Neuronal stem cell (in vitro differentiated cells): ENCODE results near the gene BTF3L4.
"Not testable (repeated sequence)": the region's sequence is repeated elsewhere in the genome, so short reads cannot be mapped to it uniquely, and the experiment has no call there.

Source experiments
- DNase-seq: peaks from one replicate; pipeline ENCODE4 v3.0.0-alpha.2; 2013; ENCODE audit warnings: low spot score
- H2AFZ ChIP-seq: one replicate; pipeline ENCODE4 v1.6.1; 2013; ENCODE audit warnings: mild to moderate bottlenecking, low read length, inconsistent platforms
- H2AK5ac ChIP-seq: 2 replicates; pipeline ENCODE4 v1.6.1; 2013; ENCODE audit warnings: low read depth, mild to moderate bottlenecking, inconsistent platforms, low read length, moderate library complexity, mixed read lengths
- H2BK120ac ChIP-seq: 2 replicates; pipeline ENCODE4 v1.6.1; 2013; ENCODE audit warnings: low read depth, mild to moderate bottlenecking, inconsistent platforms, low read length, moderate library complexity, mixed read lengths
- H2BK12ac ChIP-seq: one replicate; pipeline ENCODE4 v1.6.1; 2013; ENCODE audit warnings: low read length, inconsistent platforms
- H2BK15ac ChIP-seq: 2 replicates; pipeline ENCODE4 v1.6.1; 2013; ENCODE audit warnings: mild to moderate bottlenecking, low read length, inconsistent platforms, mixed read lengths
- H2BK5ac ChIP-seq: one replicate; pipeline ENCODE4 v1.6.1; 2013; ENCODE audit warnings: inconsistent platforms, mild to moderate bottlenecking, low read length, moderate library complexity
- H3K14ac ChIP-seq: one replicate; pipeline ENCODE4 v1.6.1; 2013; ENCODE audit warnings: low read length, inconsistent platforms
- H3K18ac ChIP-seq: 2 replicates; pipeline ENCODE4 v1.6.1; 2013; ENCODE audit warnings: low read length, inconsistent platforms
- H3K23ac ChIP-seq: 2 replicates; pipeline ENCODE4 v1.6.1; 2013; ENCODE audit warnings: low read depth, mild to moderate bottlenecking, mixed read lengths, low read length, inconsistent platforms; ENCODE audit not compliant: poor library complexity
- H3K27ac ChIP-seq: replicated peaks from 3 replicates; pipeline ENCODE4 v1.5.1; 2013; ENCODE audit warnings: low read length, inconsistent platforms
- H3K27me3 ChIP-seq, 3 experiments: 2 replicates each; pipeline ENCODE4 v1.6.1; 2013; ENCODE audit warnings: low read length in 3 of 3, mild to moderate bottlenecking in 2 of 3, inconsistent platforms in 1 of 3, low read depth in 1 of 3, mixed read lengths in 1 of 3, moderate library complexity in 1 of 3; ENCODE audit not compliant: control insufficient read depth in 3 of 3, insufficient read depth in 3 of 3
- H3K36me3 ChIP-seq, 2 donors: replicated peaks in 1 of 2; 2 replicates each; pipeline ENCODE4 v1.6.1; 2013; ENCODE audit warnings: low read length in 2 of 2; ENCODE audit not compliant: control insufficient read depth in 2 of 2, insufficient read depth in 2 of 2
- H3K4ac ChIP-seq: 2 replicates; pipeline ENCODE4 v1.6.1; 2013; ENCODE audit warnings: inconsistent platforms, mild to moderate bottlenecking, low read length, moderate library complexity
- H3K4me1 ChIP-seq, 2 donors: 1 replicate in 1 of 2; 2 replicates in 1 of 2; pipeline ENCODE4 v1.6.1; 2013; ENCODE audit warnings: low read length in 2 of 2, low read depth in 1 of 2; ENCODE audit not compliant: control insufficient read depth in 2 of 2, insufficient read depth in 1 of 2
- H3K4me2 ChIP-seq: one replicate; pipeline ENCODE4 v1.6.1; 2013; ENCODE audit warnings: mild to moderate bottlenecking, low read length, inconsistent platforms; ENCODE audit not compliant: insufficient read depth, poor library complexity, severe bottlenecking
- H3K4me3 ChIP-seq, 2 donors: 2 replicates each; pipeline ENCODE4 v1.5.1; 2013; ENCODE audit warnings: low read length in 2 of 2, mild to moderate bottlenecking in 2 of 2, inconsistent platforms in 1 of 2, moderate library complexity in 1 of 2
- H3K79me1 ChIP-seq: one replicate; pipeline ENCODE4 v1.6.1; 2013; ENCODE audit warnings: low read depth, mild to moderate bottlenecking, inconsistent platforms, low read length, moderate library complexity
- H3K9ac ChIP-seq: one replicate; pipeline ENCODE4 v1.6.1; 2013; ENCODE audit warnings: mild to moderate bottlenecking, low read depth, low read length, inconsistent platforms; ENCODE audit not compliant: poor library complexity
- H3K9me3 ChIP-seq, 2 donors: replicated peaks in 1 of 2; 2 replicates each; pipeline versions ENCODE3 to v1.6.1; 2013; ENCODE audit warnings: low read length in 2 of 2, mild to moderate bottlenecking in 2 of 2, inconsistent platforms in 1 of 2, low read depth in 1 of 2, mixed read lengths in 1 of 2, moderate library complexity in 1 of 2; ENCODE audit not compliant: control insufficient read depth in 2 of 2, insufficient read depth in 1 of 2
- H4K8ac ChIP-seq: one replicate; pipeline ENCODE4 v1.6.1; 2013; ENCODE audit warnings: low read depth, mild to moderate bottlenecking, inconsistent platforms, low read length, moderate library complexity
- H4K91ac ChIP-seq: one replicate; pipeline ENCODE4 v1.6.1; 2013; ENCODE audit warnings: low read length, low read depth, mild to moderate bottlenecking, inconsistent platforms; ENCODE audit not compliant: poor library complexity
- WGBS, 2 donors: extraction: QIAGEN DNeasy Blood & Tissue Kit; methylation state at CpG; one replicate each; pipeline ENCODE4 v1.1.7; 2013; ENCODE audit warnings: missing lambda C conversion rate in 2 of 2, mixed read lengths in 1 of 2; ENCODE audit not compliant: insufficient read length in 2 of 2, insufficient replicate concordance in 1 of 2; ENCODE audit errors: extremely low coverage in 2 of 2; 5-methylcytosine and 5-hydroxymethylcytosine counted together

The BTF3L4 gene

DNA sequence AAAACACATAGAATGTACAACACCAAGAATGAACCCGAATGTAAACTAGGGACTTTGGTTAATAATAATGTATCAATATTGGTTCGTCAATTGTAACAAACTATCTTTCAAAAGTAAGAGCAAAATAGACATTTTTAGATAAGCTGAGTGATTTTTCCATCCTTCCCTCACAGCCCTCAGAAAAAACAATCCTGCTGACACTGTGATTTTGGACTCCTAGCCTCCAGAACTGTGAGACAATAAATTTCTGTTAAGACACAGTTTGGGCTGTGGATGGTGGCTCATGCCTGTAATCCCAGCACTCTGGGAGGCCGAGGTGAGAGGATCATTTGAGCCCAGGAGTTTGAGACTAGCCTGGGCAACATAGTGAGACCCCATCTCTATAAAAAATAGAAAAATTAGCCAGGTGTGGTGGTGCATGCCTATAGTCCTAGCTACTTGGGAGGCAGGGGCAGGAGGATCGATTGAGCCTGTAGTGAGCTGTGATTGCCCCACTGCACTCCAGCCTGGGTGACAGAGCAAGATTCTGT lies 10.4 kb upstream of the BTF3L4 start:
- not testable (repeated sequence) for H3K23ac ChIP-seq, H2BK15ac ChIP-seq, H3K27ac ChIP-seq, H4K91ac ChIP-seq, H3K4me2 ChIP-seq, H3K14ac ChIP-seq, H2AK5ac ChIP-seq, H3K18ac ChIP-seq, H2AFZ ChIP-seq, H4K8ac ChIP-seq, H2BK5ac ChIP-seq, H3K9ac ChIP-seq, H3K4me1 ChIP-seq, H3K4me3 ChIP-seq, H3K9me3 ChIP-seq, H2BK120ac ChIP-seq, H3K4ac ChIP-seq, H3K79me1 ChIP-seq, H2BK12ac ChIP-seq, H3K27me3 ChIP-seq, DNase-seq
- H3K36me3 ChIP-seq = peaks cover 0 to 30% of the 10 kb centered on the region in 2 donors
- WGBS, 2 donors = no CpG with 5 or more reads among the region's 4 CpGs

- not testable (repeated sequence) for H3K27ac ChIP-seq, DNase-seq, H3K27me3 ChIP-seq, H3K9me3 ChIP-seq, H3K79me1 ChIP-seq, H4K91ac ChIP-seq, H3K14ac ChIP-seq, H3K4me3 ChIP-seq, H3K9ac ChIP-seq, H2BK15ac ChIP-seq, H2AK5ac ChIP-seq, H3K18ac ChIP-seq, H2BK12ac ChIP-seq, H3K4me1 ChIP-seq, H2AFZ ChIP-seq, H2BK5ac ChIP-seq, H3K23ac ChIP-seq, H3K4me2 ChIP-seq, H4K8ac ChIP-seq, H2BK120ac ChIP-seq, H3K4ac ChIP-seq
- WGBS, 2 donors = no CpG with 5 or more reads among the region's 4 CpGs
- peaks cover 1 to 48% of the 10 kb centered on the region in 2 donors for H3K36me3 ChIP-seq
Measured at GRCh38 chr1:52049337-52049736, 6.8 kb upstream of the BTF3L4 start.

DNA sequence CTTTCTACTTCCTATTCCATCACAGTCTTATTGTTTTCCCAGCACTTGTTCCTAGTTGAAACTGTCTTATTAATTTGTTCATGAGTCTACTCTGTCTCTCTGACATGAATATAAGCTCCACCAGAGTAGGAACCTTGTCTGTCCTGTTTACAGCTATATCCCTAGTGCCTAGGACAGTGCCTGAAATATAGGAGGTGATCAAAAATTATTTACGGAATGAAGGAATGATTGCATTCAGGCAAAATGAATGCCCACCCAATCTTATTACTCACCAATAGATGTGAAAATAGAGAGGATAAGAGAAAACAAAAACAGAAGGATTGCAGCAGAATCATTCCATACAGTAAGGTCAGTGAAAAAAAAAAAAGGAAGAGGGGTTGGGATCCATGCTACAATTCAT lies 2.2 kb upstream of the BTF3L4 start:
- no peak overlapping the region for H3K23ac ChIP-seq
- no peak overlapping the region for H3K18ac ChIP-seq

GRCh38 chr1:52054496-52055065 lies 1.5 kb upstream of the BTF3L4 start:
- Histone ChIP-seq H3K18ac (no peak overlapping the region), H3K27ac (peak overlapping the region; percentile 89), H3K4me2 (peak overlapping the region; percentile 66), H3K9ac (peak overlapping the region; percentile 97), H3K27me3 (no peaks in the 10 kb centered on the region), H4K91ac (no peak overlapping the region), H2BK15ac (no peak overlapping the region), H2BK12ac (no peak overlapping the region), H2AK5ac (no peak overlapping the region), H2BK120ac (no peak overlapping the region), H3K4ac (no peak overlapping the region), H2BK5ac (peak overlapping the region; percentile 30), H3K4me1 (peaks cover 3 to 9% of the 10 kb centered on the region in 2 donors), H3K9me3 (no peaks in the 10 kb centered on the region), H3K14ac (no peak overlapping the region), H2AFZ (peak overlapping the region; percentile 87), H3K23ac (peak overlapping the region; percentile 86), H3K36me3 (peaks cover 1 to 54% of the 10 kb centered on the region in 2 donors), H4K8ac (no peak overlapping the region), H3K4me3 (peak overlapping the region; percentile 71 to 91), H3K79me1 (no peaks in the 10 kb centered on the region)
- no CpG with 5 or more reads among the region's 13 CpGs for WGBS, 2 donors
- DNase-seq = no peak

More for the DNA sequence above, 2.2 kb upstream of the BTF3L4 start:
- H2BK120ac ChIP-seq = no peak overlapping the region
- no peak overlapping the region for H3K9ac ChIP-seq
- no peak overlapping the region for H2AFZ ChIP-seq
- H2AK5ac ChIP-seq = no peak overlapping the region
- H3K79me1 ChIP-seq = no peaks in the 10 kb centered on the region
- H3K4ac ChIP-seq = no peak overlapping the region
- H4K8ac ChIP-seq = no peak overlapping the region
- H3K9me3 ChIP-seq = no peaks in the 10 kb centered on the region
- H2BK5ac ChIP-seq = no peak overlapping the region
- H3K4me3 ChIP-seq = peak overlapping the region in 1 of 2 donors; percentile 71
- H3K27me3 ChIP-seq = no peaks in the 10 kb centered on the region
- no peak overlapping the region for H2BK15ac ChIP-seq
- no peak for DNase-seq
- no peak overlapping the region for H3K14ac ChIP-seq
- peaks cover 1 to 47% of the 10 kb centered on the region in 2 donors for H3K36me3 ChIP-seq
- no peak overlapping the region for H2BK12ac ChIP-seq
- no CpG with 5 or more reads among the region's 1 CpG for WGBS, 2 donors
- H3K4me2 ChIP-seq = peak overlapping the region; percentile 66
- H3K4me1 ChIP-seq = peaks cover 3 to 9% of the 10 kb centered on the region in 2 donors
- no peak overlapping the region for H4K91ac ChIP-seq
- no peak overlapping the region for H3K27ac ChIP-seq
